HG02763 (cell line): ENCODE data around the gene GPR152.
"Not testable (repeated sequence)": the region's sequence is repeated elsewhere in the genome, so short reads cannot be mapped to it uniquely, and the experiment has no call there.

ENCODE experiments used
- ATAC-seq: cut with Tn5 transposase; IDR thresholded peaks from one replicate; pipeline ENCODE4 v1.9.1; 2021; ENCODE audit warnings: mild to moderate bottlenecking, moderate library complexity; ENCODE audit not compliant: unreplicated experiment

Gene GPR152

DNA sequence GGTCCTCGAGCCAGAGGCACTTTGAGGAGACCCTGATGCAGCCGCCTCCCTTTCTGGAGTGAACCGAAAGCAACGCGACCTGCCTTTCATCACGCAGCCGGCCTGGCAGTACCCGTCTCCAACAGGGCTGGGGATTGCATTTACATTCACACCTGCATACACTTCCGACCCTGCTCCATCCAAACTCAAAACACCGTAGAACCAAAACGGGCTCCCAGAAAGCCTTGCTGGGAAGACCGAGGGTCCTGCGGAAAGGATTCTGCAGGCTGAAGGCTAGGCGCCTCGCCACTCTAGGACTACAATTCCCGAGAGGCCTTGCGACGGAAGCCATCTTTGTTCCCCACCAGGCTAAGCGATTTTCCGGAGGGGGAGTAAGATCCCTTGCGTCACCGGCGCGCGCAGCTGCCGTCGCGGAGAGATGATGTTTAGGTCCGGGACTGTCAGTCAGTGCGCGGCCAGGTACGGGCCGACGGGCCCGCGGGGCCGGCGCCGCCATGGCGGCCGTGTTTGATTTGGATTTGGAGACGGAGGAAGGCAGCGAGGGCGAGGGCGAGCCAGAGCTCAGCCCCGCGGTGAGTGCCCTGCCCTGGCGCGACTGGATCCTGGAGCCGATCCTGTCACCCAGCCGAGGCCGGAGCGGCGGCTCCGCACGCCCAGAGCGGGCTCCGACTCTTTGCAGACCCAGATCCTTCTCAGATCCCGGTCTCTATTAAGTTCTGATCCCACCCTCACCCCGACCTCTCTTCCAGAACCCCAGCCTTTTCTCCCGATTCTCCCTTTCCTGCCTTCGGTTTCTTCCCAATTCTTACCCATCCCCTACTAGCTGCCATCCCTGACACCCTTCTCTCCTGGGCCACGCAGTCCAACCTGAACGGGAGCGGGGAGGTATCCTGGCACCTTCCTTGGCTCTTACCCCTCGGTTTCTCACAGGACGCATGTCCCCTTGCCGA lies 24.2 kb downstream of the GPR152 start, which contains the start of gene RPS6KB2:
TSS of gene RPS6KB2 (plus strand) at position 443 of the 950 bp plus-strand sequence. CDS start at position 495, 52 bp downstream.
- ATAC-seq, result peak; percentile 82

DNA sequence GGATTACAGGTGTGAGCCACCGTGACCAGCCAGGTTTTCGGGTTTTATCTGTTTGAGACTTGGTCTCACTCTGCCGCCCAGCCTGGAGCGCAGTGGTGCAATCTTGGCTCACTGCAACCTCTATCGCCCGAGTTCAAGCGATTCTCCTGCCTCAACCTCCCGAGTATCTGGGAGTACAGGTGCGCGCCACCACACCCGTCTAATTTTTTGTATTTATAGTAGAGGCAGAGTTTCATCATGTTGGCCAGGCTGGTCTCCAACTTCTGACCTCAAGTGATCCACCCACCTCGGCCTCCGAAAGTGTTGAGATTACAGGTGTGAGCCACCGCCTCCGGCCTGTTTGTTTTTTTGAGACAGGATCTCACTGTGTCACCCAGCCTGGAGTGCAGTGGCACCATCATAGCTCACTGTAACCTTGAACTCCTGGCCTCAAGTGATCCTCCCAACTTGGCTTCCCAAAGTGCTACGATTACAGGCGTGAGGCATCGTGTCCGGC lies 25.1 kb downstream of the GPR152 start:
- not testable (repeated sequence) for ATAC-seq

DNA sequence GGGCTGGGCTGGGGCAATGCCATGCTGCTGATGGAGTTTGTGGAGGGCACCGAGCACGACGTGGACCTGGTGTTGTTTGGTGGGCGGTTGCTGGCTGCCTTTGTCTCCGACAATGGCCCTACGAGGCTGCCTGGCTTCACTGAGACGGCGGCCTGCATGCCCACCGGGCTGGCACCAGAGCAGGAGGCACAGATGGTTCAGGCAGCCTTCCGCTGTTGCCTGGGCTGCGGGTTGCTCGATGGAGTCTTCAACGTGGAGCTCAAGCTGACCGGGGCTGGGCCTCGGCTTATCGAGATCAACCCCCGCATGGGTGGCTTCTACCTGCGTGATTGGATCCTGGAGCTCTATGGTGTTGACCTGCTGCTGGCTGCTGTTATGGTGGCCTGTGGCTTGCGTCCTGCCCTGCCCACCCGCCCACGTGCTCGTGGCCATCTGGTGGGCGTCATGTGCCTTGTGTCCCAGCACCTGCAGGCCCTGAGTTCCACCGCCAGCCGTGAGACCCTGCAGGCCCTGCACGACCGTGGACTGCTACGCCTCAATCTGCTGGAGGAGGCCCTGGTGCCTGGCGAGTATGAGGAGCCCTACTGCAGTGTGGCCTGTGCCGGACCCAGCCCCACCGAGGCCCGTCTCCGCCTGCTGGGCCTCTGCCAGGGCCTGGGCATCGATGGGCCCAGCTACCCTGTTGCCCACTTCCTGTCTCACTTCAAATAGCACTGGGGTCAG lies 28.5 kb downstream of the GPR152 start:
- ATAC-seq, result no peak

DNA sequence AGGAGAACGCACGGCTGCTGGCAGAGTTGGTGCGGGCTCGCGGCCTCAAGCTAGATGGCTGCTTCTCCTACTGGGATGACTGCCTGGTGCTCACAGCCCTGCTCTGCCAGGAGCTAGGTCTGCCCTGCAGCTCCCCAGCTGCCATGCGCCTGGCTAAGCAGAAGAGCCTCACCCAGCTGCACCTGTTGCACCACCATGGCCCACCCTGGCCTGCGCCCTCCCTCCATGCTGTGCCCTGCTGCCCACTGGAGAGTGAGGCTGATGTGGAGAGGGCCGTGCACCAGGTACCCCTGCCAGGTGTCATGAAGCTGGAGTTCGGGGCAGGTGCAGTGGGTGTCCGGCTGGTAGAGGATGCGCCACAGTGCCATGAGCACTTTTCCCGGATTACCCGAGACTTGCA lies 29.1 kb downstream of the GPR152 start:
- no peak for ATAC-seq

DNA sequence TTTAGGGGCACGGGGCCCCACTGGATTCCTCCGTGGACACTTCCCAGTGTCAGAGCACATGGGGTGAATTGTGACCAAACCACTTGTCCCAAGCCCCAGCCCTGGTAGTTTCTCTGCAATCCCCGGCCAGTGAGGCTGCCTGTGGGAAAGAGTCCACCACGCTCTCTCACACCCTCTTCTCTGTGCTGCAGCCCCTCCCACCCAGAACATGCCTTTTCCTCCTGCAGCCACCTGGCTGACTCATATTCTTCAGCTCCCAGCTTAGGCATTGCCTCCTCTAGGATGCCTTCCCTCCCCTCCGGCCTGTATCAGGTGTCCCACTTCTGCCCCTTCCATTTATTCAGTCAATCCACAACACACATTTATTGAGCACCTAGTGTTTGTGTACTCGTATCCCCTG lies 29.6 kb downstream of the GPR152 start:
- ATAC-seq, result no peak

DNA sequence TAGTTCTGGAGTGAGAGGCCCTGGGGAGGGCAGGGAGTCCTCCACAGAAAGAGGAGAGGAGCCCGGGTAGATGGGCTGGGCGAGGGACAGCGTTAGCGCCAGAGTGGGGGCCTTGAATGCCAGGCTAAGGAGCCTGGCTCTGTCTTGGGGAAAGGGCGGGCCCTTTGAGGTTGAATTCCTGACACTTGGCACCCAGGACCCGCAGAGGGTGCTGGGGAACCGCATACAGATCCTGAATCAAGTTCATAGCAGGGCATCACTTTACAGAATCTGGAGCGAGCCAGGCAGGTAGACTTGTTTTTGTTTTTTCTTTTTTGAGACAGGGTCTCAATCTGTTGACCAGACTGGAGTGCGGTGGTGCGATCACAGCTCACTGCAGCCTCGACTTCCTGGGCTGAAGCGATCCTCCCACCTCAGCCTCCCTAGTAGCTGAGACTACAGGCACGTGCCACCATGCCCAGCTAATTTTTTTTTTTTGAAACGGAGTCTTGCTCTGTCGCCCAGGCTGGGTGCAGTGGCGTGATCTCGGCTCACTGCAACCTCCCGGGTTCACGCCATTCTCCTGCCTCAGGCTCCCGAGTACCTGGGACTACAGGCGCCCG lies 31.0 kb downstream of the GPR152 start:
- ATAC-seq, result no peak

DNA sequence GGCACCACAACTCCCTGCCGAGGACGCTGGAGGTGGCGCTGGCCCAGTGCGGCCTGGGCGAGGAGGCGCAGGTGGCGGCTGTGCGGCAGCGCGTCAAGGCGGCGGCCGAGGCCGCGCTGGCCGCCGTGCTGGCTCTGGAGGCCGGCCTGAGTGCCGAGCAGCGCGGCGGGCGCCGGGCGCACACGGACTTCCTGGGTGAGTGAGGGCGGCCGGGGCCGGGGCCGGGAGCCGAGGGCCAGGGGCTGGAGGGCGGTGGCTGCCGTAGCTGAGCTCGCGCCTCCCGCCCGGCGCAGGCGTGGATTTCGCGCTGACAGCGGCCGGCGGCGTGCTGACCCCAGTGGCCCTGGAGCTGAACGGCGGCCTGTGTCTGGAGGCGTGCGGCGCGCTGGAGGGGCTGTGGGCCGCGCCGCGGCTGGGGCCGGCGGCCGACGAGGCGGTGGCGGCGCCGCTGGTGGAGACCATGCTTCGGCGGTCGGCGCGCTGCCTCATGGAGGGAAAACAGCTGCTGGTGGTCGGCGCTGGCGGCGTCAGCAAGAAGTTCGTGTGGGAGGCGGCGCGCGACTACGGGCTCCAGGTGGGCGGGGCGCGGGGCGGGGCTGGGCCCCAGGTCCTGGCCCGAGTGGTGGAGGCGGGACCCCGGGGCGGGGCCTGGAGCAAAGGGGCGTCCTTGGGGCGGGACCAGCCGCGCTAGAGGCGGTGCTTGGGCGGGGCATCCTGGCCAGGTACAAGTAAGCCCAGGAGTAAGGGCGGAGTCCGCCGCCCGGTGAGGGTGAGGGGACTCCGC lies 31.7 kb downstream of the GPR152 start:
- peak; percentile 76 for ATAC-seq

DNA sequence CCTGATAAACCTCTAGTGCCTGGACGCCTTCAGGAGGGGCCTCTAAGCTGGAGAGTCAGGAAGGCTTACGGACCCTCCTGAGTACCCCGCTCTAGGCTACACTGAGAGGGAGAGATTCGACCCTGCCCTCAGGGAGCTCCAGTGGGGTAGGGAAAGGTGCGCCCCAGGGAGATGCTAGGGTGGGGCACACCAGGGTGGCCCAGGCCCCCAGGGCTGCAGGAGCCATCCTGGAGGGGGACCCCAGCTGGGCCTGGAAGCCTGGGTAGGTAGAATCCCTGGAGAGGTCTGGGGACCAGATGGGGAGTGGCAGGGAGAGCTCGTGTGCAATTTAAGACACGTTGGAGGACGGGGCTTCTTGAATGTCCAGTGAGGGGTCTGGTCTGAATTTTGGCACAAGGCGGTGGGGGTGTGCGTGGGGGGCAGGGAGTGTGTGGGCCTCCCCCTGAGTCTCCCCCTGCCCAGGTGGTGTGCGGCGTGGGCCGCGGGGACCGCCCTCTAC lies 32.3 kb downstream of the GPR152 start:
- ATAC-seq, result no peak

DNA sequence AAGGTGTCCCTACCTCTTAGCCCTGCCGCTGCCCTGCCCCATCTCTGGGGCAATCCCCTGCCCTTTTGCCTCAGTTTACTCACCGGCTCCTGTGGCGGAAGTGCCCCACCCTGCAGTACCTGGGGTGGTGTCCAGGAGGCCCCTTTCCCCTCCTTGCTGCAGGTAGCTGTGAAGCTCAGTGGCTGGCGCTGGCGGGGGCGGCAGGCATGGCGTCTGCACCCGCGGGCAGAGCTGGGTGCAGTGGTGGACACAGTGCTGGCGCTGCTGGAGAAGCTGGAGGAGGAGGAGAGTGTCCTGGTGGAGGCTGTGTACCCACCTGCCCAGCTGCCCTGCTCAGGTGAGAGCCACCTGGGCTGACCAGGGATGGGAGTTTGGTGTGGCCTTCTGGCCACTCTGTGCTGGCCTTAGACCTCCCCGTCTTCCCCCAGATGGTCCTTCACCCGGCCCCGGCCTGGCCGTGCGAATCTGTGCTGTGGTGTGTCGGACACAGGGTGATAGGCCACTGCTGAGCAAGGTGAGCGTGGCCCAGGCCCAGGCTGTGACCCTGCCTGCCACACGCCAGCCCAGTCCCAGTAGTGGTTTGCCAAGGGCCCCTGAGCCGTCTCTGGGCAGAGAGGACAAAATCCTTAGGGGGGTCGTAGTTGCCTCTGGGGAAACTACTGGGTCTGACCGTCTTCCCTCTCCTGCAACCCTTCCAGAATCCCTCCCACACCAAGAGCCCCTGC lies 33.0 kb downstream of the GPR152 start:
- ATAC-seq, result no peak

DNA sequence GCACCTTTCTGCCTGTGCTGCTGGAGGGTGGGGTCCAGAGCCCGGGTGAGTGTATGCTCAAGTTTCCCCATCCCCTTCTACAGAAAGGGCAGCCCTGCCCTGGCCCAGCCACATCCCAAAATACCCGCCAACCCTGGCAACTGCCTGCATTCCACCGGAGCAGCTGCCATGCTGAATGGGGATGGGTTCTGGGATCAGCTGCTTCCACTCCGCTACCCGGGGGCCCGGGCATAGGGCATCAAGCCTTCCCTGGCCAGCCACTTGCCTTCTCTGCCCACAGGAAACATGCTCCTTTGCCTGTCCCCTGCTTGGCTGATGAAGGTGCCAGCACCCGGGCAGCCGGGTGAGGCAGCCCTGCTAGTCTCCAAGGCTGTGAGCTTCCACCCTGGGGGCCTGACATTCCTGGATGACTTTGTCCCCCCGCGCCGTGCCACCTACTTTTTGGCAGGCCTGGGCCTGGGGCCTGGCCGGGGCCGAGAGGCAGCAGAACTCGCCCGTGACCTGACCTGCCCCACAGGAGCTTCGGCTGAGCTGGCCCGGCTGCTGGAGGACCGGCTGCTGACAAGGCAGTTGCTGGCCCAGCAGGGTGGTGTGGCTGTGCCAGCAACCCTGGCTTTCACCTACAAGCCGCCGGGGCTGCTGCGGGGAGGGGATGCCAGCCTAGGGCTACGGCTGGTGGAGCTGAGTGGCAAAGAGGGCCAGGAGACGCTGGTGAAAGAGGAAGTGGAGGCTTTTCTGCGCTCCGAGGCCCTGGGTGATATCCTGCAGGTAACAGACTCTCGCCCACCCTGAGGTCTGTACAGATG lies 33.9 kb downstream of the GPR152 start:
- no peak for ATAC-seq

DNA sequence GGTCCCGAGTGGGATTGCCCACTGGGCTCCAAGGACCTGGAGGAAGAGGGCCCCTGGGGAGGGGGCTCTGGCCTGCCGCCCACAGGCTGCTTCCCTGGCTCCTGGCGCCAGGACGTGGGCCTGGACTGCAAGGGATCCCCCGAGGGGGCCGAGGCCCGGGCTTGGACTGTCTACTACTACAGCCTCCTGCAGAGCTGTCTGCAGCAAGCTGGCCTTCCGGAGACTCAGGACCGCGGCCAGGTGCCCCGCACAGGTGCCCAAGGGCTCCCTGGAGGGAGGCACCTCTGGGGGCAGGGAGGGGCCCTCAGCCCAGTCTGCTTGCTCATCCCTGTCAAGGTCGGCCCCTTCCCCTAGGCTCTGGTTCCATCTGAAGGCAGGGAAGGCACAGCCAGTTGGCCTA lies 35.1 kb downstream of the GPR152 start:
- ATAC-seq, result no peak

DNA sequence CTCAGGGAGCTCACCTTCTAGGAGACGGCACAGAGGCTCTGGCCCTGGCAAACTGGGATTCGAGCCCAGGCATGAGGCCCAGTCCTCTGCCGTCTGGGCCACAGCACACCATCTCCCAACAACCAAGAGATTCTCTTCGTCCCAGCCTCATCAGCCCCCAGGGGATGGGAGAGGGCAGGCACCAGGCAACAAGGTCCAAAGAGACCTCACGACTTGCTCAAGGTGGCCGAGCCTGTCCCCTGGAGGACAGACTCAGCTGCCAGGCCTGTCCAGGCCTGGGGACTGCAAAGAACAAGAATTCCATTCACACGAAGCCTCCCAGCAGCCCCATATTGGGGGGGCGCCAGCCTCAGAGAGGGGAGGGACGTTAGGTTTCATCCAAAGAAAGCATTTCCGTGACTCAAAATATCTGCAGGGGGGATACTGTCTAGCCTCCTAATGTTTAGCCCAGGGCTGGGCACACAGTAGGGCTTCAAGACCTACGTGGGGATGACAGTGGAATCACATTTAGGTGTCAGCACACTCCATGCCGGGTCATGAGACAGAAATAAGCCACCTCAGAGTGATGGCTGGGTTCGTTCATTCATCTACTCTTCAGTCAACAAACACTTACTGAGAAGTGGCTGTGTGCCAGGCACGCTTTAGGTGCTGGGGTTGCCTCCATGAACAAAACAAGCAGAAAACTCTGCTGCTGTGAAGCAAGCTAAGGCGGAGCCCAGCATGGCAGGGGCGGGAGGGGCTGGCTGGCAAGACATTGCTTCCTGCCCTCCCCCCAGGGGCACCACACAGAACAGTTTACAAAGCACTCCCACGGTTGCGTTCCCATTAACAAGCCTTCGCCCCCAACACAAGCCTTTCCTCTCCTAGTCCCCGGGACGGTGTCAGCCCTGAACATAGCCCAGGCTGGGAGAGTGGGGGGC lies 35.9 kb downstream of the GPR152 start:
- ATAC-seq, result no peak

DNA sequence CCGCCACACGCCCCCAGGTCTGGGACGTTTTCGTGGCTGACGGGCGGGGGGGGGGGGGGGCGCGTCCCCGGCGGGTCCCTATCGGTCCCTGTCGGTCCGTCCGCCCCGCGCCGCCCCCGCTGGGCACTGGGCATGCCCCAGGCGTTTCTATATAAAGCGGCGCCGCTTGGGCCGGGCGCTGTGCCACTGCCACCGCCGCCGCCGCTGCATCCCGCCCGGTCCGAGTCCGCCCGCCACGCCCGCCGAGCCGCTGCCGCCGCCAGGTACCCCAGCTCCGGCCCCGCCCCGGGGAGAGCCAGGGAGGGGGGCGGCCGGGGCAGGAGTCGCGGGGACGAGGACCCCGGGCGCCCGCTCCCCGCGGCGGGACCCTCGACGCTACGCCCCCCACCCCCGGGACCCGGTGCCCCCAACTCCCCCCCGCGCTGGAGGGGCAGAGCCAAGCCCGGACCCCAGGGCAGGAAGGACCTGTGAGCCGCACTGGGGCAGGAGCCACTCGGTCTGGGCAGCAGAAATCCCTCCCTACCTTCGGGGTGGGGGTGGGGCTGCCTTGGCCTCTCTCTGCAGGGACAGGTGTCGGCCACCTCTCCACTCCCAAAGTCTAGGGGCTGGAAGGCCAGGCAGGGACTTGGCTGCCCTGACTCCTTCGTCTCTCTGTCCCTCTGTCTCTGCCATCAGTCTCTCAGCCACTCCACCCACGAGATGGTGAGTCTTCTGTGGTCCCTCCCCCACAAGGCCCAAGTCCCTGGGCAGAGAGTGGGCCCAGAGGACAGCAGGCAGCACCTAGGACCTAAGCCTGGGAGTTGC lies 36.8 kb downstream of the GPR152 start, which contains the start of gene CARNS1:
TSS of gene CARNS1 (plus strand) at position 178 of the 804 bp plus-strand sequence. CDS start at position 700, 522 bp downstream.
- ATAC-seq, result no peak

DNA sequence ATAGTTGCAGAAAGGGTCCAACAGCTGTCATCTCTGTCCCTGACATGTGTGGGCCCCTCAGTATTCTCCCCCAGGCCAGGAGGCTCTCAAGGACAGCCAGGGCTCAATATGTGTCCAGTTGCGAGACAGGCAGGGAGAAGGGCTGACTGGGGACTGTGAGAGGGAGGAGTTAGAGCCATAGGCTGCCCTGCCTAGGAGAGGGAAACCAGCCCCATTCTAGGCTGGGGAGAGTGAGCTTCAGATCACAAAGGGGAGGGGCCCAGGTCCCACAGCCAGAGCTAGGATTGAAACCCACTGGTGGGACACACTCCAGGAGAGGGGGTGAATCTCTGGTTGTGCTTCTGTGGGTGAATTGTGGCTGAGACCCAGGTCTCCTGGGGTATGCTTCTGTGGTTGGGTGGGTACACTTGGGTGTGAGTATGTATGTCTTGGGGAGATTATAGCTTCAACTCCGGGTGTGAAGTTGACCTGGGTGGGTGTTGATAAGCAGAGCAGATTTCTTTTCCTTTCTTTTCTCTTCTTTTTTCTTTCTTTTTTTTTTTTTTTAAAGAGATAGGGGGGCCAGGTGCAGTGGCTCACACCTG lies 39.2 kb downstream of the GPR152 start:
- ATAC-seq, result no peak

DNA sequence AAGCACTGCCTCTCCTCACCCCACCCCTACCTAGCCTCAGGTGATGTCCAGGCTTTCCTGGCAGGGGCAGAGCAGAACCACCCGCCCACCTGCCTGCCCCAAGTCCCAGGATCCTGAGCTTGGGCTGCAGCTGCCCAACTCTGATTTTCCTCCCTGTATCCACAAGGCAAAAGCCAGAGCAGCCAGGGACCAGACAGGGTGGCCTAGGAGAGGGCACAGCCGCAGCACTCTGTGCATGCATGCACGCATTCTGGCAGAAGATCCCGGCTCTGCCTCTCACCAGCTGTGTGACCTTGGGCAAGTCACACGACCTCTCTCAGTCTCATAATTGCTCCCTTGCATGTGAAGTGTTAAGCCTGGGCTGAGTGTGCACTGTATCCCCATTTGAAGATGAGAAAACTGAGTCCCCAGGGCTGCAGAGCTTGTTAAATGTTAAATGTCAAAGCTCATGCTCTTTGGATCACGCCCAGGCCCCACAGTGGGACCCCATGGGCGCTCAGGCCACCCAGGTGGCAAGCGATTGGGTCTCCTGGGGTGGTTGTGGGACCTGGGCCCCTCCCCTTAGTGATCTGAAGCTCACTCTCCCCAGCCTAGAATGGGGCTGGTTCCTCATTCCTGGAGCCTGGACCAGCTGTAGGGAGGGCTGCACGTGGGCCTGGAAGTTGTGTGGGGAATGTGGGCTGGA lies 39.9 kb downstream of the GPR152 start:
- no peak for ATAC-seq

DNA sequence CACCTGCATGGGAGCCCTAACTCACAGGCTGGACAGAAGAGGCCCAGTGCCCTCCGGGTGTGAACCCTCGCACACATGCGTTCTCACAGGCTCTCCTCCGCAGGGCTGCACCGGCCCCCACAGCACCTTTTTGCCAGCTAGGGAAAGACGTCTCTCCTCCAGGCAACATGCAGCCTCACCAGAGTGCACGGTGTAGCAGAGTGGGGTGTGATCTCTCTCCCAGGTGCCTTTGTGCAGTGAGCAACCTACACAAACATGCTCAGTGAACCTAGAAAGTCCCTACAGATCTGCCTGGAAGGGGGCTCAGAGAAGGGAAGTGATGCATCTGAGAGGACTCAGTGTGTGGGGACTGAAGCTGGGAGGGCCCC lies 40.8 kb downstream of the GPR152 start:
- ATAC-seq, result no peak
